ENCODE data around the gene TNFSF9. TPM values are rescaled to one million over a fixed set of nuclear protein-coding genes. Genes with fewer than 3 reads are reported as not detected.

The TNFSF9 gene
- total RNA-seq, 1 donor from 2014 or later: not detected

DNA sequence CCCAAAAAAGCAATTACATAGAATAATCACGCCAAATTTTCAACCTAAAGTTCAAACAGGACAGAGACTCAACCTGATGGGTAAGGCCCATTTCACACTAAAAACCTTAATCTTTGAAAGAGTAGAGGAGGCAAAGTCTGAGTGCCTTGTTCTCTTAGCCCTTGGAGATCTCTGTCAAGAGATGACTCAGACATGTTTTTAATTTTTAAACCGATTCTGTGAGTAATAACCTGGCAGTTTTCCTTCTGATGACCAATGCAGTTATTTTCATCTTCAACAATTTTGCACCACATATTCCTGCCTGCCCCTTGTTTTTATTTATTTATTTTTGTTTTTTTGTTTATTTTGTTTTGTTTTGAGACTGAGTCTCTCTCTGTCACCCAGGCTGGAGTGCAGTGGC, 11.5 kb upstream of the TNFSF9 start:
- DNase-seq (ENCODE audit: low spot score in 2 of 2): no peak
- H3K4me1 ChIP-seq: peaks cover 0 to 4% of the 10 kb centered on the region in 2 donors
- H3K27me3 ChIP-seq: no peaks in the 10 kb centered on the region
- no peak overlapping the region for H3K4me3 ChIP-seq
- TF ChIP-seq, protein P1, sequence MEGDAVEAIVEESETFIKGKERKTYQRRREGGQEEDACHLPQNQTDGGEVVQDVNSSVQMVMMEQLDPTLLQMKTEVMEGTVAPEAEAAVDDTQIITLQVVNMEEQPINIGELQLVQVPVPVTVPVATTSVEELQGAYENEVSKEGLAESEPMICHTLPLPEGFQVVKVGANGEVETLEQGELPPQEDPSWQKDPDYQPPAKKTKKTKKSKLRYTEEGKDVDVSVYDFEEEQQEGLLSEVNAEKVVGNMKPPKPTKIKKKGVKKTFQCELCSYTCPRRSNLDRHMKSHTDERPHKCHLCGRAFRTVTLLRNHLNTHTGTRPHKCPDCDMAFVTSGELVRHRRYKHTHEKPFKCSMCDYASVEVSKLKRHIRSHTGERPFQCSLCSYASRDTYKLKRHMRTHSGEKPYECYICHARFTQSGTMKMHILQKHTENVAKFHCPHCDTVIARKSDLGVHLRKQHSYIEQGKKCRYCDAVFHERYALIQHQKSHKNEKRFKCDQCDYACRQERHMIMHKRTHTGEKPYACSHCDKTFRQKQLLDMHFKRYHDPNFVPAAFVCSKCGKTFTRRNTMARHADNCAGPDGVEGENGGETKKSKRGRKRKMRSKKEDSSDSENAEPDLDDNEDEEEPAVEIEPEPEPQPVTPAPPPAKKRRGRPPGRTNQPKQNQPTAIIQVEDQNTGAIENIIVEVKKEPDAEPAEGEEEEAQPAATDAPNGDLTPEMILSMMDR (IDR thresholded peaks at IDR 0.05): no peak
- no peaks in the 10 kb centered on the region for H3K36me3 ChIP-seq
- no peaks in the 10 kb centered on the region for H3K9me3 ChIP-seq
- H3K27ac ChIP-seq: no peak overlapping the region
- intact Hi-C loops (cut with DNase I): loop anchor here (5.0 kb wide), 2 partner anchors 218 to 343 kb away; partner anchors contain the start of genes GPR108 and TRIP10

DNA sequence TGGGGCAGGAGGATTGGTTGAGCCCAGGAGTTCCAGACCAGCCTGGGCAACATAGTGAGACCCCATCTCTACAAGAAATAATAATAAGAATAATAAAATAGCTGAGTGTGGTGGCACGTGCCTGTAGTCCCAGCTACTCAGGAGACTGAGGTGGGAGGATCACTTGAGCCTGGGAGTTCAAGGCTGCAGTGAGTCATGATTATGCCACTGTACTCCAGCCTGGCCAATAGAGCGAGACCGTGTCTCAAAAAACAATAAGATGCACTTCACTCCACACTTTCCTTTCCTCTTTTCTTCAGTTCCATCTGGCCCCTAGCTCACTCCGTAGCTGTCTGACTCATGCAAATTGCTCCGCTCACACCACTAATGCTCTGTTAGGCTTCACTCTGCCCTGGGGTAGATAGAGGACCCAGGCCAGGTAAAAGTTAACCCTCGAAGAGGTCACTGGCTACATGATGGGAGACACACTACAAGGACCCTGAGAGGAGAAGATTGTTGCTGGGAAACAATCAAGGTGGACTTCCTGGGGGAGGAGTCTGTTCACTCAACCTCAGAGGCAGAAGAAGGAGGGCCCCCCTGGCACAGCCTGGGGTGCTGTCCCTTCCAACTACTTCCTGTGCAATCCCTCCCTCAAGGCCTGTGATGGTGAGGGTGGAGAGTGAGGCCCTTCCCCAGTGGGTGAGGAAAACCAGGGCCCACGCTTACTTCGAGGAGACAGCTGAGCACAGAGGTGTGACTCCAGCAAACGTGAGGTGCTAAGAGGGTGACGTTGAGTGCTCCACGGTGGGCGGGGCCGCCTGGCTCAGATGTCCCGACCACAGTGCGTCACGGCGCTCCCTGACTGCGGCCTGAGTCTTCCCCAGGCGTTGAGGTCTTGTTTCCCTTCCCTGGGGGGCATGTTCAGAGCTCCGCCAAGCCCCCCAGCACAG, 8.8 kb upstream of the TNFSF9 start:
- H3K27me3 ChIP-seq: no peaks in the 10 kb centered on the region
- no peaks in the 10 kb centered on the region for H3K9me3 ChIP-seq
- intact Hi-C loops (cut with DNase I): no loop called here
- H3K36me3 ChIP-seq: no peaks in the 10 kb centered on the region
- TF ChIP-seq, protein P1 (IDR thresholded peaks at IDR 0.05): no peak
- no peak overlapping the region for H3K27ac ChIP-seq
- DNase-seq (ENCODE audit: low spot score in 2 of 2): no peak
- H3K4me1 ChIP-seq: no peaks in the 10 kb centered on the region
- H3K4me3 ChIP-seq: no peak overlapping the region

DNA sequence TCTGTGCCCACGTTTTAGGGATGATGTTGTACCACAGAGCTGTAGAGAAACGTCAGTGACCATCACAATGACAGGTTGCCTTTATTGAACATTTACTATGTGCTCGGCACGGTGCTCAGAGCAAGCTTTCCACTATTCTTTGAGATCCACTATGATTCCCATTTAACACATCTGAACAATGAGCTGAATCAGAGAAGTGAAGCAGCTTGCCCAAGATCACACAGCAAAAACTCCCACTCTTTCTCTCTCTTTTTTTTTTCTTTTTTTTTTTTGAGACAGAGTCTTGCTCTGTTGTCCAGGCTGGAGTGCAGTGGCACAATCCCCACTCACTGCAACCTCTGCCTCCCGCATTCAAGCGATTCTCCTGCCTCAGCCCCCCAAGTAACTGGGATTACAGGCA, 8.1 kb upstream of the TNFSF9 start:
- intact Hi-C loops (cut with DNase I): no loop called here
- Histone ChIP-seq H3K36me3 (no peaks in the 10 kb centered on the region), H3K27me3 (no peaks in the 10 kb centered on the region), H3K27ac (no peak overlapping the region), H3K4me1 (no peaks in the 10 kb centered on the region), H3K4me3 (no peak overlapping the region), H3K9me3 (no peaks in the 10 kb centered on the region)
- DNase-seq (ENCODE audit: low spot score in 2 of 2): no peak
- TF ChIP-seq, protein P1 (IDR thresholded peaks at IDR 0.05): no peak

DNA sequence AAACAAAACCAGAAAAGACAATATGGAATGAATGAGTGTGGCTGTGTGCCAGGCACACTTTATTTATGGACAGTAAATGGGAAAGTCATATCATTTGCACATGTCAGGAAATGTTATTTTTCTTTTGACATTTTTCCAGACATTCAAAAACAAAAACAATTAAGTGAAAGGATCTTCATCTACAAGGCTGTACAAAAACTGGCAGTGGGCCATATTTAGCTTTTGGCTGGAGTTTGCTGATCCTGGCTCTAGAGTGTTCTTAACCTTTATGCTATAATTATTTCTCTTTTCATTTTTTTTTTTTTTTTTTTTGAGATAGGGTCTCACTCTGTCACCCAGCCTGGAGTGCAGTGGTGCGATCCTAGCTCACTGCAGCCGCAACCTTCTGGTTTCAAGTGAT, 6.5 kb upstream of the TNFSF9 start:
- H3K4me3 ChIP-seq: no peak overlapping the region
- no peak overlapping the region for H3K27ac ChIP-seq
- no peaks in the 10 kb centered on the region for H3K9me3 ChIP-seq
- H3K36me3 ChIP-seq: no peaks in the 10 kb centered on the region
- H3K27me3 ChIP-seq: no peaks in the 10 kb centered on the region
- no peaks in the 10 kb centered on the region for H3K4me1 ChIP-seq
- TF ChIP-seq, protein P1 (IDR thresholded peaks at IDR 0.05): no peak
- intact Hi-C loops (cut with DNase I): no loop called here
- DNase-seq (ENCODE audit: low spot score in 2 of 2): no peak

DNA sequence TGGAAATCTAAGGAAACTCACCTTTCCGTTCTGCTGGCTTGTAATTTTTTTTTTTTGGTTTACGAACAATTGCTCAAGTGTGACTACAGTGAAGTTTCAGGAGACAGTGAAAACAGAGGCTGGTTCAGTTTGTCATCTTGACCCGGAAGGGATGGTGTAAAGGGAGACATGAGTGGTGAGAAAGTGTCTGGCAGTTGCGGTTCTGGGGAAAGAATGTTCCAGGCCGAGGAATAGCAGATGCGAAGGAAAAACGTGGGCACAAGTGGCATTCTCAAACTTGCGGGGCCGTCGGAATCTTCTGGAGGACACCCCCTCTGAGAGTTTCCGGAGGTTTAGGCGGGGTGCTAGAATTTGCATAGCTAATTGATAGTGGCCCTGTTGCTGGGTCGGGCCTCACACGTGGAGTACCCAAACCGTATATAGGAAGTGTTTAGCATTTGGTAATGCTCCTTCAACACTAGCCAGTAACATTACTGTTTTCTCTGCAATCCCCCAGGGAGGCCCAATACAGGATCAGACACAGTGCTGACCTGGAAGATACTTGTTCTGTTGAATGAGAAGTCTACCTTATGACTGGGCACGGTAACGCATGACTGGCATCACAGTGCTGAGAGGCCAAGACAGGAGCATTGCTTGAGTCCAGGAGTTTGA, 2.8 kb upstream of the TNFSF9 start:
- no peaks in the 10 kb centered on the region for H3K36me3 ChIP-seq
- no peaks in the 10 kb centered on the region for H3K27me3 ChIP-seq
- DNase-seq (ENCODE audit: low spot score in 2 of 2): no peak
- intact Hi-C loops (cut with DNase I): no loop called here
- peaks cover 4 to 7% of the 10 kb centered on the region in 2 donors for H3K4me1 ChIP-seq
- H3K4me3 ChIP-seq: no peak overlapping the region
- H3K27ac ChIP-seq: no peak overlapping the region
- TF ChIP-seq, protein P1 (IDR thresholded peaks at IDR 0.05): no peak
- H3K9me3 ChIP-seq: no peaks in the 10 kb centered on the region

All from ascending aorta (tissue), 2 donors.